Activated T-helper 17 cell treated with anti-CD3 and anti-CD28 coated beads, Interleukin-2, amount 50 U/mL, for 72 hours (primary cell): ENCODE results near the gene ADM2. TPM values are rescaled to one million over a fixed set of nuclear protein-coding genes. Genes with fewer than 3 reads are reported as not detected.

Experiments
- ATAC-seq: fragments of 150-1000 bp; cut with Tn5 transposase; replicated peaks from 2 replicates; pipeline ENCODE4 v1.10.0; 2021; ENCODE audit warnings: mild to moderate bottlenecking, moderate library complexity
- H3K27ac Mint-ChIP-seq: one replicate; pipeline ENCODE4 v1.8.0; 2022; ENCODE audit warnings: mixed read lengths
- H3K27me3 Mint-ChIP-seq: one replicate; pipeline ENCODE4 v1.8.0; 2022; ENCODE audit warnings: mixed read lengths
- H3K36me3 Mint-ChIP-seq: one replicate; pipeline ENCODE4 v1.8.0; 2022; ENCODE audit warnings: low read depth, mild to moderate bottlenecking, mixed read lengths
- H3K4me1 Mint-ChIP-seq: one replicate; pipeline ENCODE4 v1.8.0; 2022; ENCODE audit warnings: mixed read lengths
- H3K4me3 Mint-ChIP-seq: one replicate; pipeline ENCODE4 v1.8.0; 2022; ENCODE audit warnings: mild to moderate bottlenecking, mixed read lengths
- H3K9me3 Mint-ChIP-seq: one replicate; pipeline ENCODE4 v1.8.0; 2022; ENCODE audit warnings: mixed read lengths
- total RNA-seq, 2 donors: library from RNA; stranded (reverse); gene quantifications; one replicate each; pipeline ENCODE4 v1.2.3, GENCODE V29; 2022

The ADM2 gene
- total RNA-seq, 2 donors from 2014 or later = 1.3 to 3.7 TPM

DNA sequence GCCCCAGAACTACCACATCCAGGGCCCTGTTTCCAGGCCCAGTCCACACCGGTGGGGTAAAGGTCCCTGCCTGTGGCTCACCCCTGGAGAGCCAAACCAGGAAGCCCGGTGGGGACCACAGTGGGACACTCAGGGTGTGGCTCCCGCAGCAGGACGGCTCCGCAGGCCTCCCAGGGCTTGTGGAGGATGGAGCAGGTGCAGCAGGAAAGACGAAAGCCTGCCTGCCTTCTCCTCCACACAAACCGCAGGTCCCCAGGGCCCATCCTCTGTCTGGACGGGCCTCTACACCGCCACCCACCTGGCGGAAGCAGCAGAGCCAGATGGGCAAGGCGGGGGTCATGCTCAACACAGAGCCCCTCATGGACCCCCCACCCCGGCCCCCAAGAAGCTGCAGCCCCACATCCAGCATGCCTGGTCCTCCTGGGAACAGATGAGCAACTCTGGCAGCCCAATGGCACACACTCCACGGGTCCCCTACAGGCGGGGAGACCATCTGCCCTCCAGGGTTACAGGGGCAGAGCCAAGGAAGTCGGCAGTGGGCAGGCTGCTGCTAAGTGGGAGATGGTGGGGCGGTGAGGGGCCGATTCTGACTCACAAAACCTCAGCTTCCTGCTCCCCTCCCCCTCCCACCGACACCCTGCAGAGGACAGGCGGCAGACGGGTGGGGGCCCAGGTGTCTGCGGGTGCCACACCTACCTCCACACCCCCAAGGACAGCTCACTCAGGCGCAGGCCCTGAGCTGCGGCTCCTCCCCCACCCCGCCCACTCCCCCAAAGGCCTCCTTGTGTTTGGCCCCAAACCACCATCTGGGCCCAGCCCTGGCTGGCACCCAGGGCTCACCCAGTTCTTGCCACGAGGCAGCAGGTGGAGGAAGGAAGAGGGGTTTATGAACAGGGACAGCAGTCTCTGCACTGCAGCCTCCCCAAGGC lies 11.7 kb upstream of the ADM2 start:
- Mint-ChIP-seq H3K27ac (peak overlapping the region; percentile 92), H3K4me3 (peak overlapping the region; percentile 86), H3K27me3 (no peaks in the 10 kb centered on the region), H3K4me1 (peaks cover 21% of the 10 kb centered on the region), H3K9me3 (no peaks in the 10 kb centered on the region), H3K36me3 (peaks cover 32% of the 10 kb centered on the region)
- ATAC-seq = peak; percentile 87

DNA sequence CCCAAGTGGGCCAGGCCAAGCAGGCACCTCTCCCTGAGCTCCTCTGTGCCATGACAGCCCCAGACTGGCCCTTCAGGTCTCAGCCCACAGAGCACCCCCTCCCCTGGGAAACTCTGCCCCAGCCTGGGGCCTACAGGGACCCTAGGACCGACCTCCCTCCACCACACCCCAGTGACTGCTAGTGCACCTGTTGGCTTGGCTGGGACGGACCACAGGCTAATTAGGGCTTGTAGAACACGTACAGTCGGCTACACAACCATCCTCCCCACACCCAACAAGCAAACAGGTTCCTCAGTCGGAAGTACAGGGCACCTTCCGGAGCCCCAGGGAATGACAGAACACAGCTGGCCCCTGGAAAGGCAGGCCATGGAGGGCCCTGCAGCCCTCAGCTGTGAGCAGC lies 10.9 kb upstream of the ADM2 start:
- H3K27me3 Mint-ChIP-seq = no peaks in the 10 kb centered on the region
- H3K4me1 Mint-ChIP-seq = peaks cover 21% of the 10 kb centered on the region
- no peaks in the 10 kb centered on the region for H3K9me3 Mint-ChIP-seq
- ATAC-seq = no peak
- peaks cover 30% of the 10 kb centered on the region for H3K36me3 Mint-ChIP-seq
- peak overlapping the region; percentile 92 for H3K27ac Mint-ChIP-seq
- H3K4me3 Mint-ChIP-seq = peak overlapping the region; percentile 86

DNA sequence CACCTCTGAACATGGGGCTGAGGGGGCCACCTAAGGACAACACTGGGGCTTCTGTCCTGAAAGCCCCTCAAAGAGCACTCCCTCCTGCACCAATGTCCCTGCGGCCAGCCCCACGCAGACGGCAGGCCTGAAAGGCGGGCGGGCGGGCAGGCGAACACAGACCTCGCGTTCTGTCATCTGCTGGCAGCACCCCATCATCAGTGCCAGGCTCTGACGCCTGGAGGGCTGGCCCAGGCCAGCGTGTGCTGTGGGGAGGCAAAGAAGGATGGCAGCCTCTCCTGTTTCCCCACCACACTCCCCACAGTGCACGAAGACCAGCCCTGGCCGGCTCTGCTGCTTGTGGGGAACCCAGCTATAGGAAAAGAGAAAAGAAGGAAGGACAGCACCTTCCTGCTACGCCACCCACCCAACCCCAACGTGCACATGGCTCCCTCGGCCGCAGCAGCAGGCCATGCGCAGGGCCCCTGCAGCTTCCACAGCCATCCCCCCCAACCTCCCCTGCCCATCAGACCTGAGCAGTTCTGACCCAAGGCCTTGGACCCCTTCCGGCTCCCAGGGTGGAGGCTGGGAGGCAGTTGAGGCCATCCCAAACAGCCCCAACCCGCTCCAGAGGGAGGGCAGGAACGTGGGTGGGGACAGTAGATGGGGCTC lies 10.0 kb upstream of the ADM2 start:
- Mint-ChIP-seq H3K36me3 (peaks cover 22% of the 10 kb centered on the region), H3K4me1 (peaks cover 21% of the 10 kb centered on the region), H3K27ac (peak overlapping the region; percentile 92), H3K9me3 (no peaks in the 10 kb centered on the region), H3K4me3 (peak overlapping the region; percentile 86), H3K27me3 (no peaks in the 10 kb centered on the region)
- no peak for ATAC-seq

DNA sequence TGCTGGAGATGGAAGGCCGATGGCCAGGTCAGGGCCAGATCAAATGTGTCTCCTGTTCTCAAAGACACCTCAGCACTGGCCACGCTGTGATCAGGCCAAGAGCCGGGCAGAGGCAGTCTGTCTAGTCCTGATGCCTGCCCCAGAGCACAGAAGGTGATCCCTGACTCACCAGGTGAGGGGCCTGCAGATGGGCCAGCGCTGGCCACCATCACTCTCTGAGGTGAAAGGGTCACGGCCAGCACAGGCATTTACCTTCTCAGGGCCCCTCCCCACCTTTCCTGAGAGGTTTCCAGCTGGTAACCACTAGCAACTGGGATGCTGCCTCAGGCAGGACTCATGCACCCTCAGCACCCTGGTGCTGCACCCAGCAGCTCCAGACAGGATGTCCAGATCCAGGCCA lies 9.4 kb upstream of the ADM2 start:
- Mint-ChIP-seq H3K4me1 (peaks cover 21% of the 10 kb centered on the region), H3K27me3 (no peaks in the 10 kb centered on the region)

DNA sequence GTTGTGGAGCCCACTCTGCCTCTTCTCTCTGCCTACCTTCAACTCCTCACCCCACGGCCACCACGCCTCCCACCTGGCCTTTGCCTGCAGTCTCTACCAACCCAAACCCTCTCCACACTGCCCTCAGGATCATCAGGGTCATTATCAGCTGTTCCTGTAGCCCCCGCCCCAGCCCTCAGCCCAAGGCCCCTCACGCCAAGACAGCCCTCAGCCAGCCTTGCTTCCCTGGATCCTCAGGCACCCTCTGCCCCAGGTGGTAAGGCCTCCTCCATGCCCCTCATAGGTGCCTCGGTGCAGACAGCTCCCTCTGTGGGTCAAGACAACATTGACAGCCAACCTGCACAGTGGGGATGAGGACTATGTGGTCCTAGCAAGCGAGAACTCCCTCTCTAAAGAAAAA lies 8.3 kb upstream of the ADM2 start:
- H3K36me3 Mint-ChIP-seq = peaks cover 12% of the 10 kb centered on the region
- H3K4me1 Mint-ChIP-seq = peaks cover 21% of the 10 kb centered on the region
- H3K9me3 Mint-ChIP-seq = no peaks in the 10 kb centered on the region
- peak overlapping the region; percentile 68 for H3K27ac Mint-ChIP-seq
- peak overlapping the region; percentile 86 for H3K4me3 Mint-ChIP-seq
- no peaks in the 10 kb centered on the region for H3K27me3 Mint-ChIP-seq
- ATAC-seq = no peak

More for the DNA sequence above, 9.4 kb upstream of the ADM2 start:
- peak overlapping the region; percentile 86 for H3K4me3 Mint-ChIP-seq
- peak overlapping the region; percentile 68 for H3K27ac Mint-ChIP-seq
- no peak for ATAC-seq
- no peaks in the 10 kb centered on the region for H3K9me3 Mint-ChIP-seq
- H3K36me3 Mint-ChIP-seq = peaks cover 15% of the 10 kb centered on the region

DNA sequence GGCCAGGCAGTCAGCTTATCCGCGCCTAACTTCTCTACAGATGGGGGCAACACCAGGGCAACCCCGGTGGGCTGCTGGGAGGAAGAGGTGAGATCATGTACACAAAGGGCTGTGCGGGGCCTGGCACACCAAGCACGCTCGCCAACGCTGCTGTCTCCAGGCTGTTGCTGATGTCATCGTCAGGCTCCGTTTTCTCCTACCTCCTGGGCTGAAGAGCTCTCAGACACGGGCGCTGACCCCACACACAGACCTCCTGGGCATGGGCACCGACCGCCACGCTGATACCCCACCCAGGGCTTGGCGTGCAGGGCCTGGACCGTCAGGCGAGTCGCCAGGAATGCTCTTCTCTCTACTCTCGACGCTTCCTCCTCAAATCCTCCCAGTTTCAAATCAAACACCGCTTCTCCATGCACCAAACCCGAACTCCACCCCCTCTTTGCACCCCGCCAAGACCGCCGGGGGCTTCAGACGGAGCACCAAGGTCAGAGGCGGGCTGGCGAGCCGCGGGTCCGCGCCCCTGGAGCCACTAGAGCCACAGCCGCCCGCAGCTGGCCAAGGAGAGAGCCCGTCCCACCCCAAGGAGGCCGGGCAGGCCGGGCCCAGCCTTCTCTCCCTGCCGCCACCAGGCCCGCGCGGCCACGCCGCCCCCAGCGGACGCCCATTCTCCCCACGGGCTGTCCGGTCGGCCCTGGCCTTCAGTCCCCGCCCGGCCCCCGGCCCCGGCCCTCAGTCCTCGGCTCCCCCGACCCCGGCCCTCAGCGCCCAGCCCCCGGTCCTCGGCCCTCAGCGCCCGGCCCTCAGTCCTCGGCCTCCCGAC lies 7.3 kb upstream of the ADM2 start:
- H3K27me3 Mint-ChIP-seq = no peaks in the 10 kb centered on the region
- peak overlapping the region; percentile 86 for H3K4me3 Mint-ChIP-seq
- no peak for ATAC-seq
- H3K27ac Mint-ChIP-seq = peak overlapping the region; percentile 68
- peaks cover 6% of the 10 kb centered on the region for H3K36me3 Mint-ChIP-seq
- H3K4me1 Mint-ChIP-seq = peaks cover 21% of the 10 kb centered on the region
- H3K9me3 Mint-ChIP-seq = no peaks in the 10 kb centered on the region

DNA sequence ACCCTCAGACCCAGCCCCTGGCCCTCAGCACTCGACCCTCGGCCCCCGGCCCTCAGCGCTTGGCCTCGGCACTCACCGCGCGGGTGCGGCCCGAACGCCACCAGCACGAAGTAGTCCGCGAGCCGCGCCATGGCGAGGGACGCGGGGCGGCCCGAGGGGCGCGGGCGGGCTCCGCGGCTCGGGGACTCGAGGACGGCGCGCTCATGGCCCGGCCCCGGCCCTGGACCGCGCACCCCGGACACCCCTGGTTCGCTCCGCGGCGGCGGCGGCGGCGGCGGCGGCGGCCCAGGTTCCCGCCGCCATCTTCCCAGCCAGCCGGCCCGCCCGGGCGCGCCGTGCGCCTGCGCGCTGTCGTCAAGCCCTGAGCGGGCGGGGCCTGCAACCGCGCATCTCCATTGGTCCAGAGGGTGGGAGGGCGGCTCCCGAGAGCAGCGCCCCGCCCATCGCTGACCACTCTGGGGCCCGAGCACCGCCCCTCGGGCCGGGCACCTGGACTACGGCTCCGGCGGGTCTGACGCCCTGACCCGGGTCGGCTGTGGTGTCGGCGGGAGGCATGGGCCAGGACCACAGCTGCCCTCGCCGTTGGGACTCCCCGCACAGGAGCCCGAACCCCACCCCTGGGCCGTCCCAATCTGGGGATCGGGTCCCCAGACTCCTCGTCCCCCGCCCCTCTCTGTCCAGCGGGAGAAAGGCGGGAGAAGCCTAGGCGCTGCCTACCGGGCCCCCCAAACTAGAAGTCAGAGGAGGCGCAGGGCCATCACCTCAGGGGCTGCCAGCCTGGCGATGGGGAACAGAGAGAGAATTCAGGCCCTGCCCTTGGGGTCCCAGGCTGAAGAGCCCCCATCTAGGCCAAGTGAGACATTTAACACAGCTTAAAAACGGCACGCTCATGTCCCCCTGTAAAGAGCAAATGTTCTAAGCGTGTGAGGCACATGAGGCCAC lies 6.4 kb upstream of the ADM2 start, which contains the start of gene SBF1:
Gene SBF1 (minus strand): TSS at position 326 of the 942 bp plus-strand sequence. CDS start 195 bp downstream, at position 131.
- H3K4me1 Mint-ChIP-seq = peaks cover 21% of the 10 kb centered on the region
- H3K36me3 Mint-ChIP-seq = peaks cover 6% of the 10 kb centered on the region
- H3K9me3 Mint-ChIP-seq = no peaks in the 10 kb centered on the region
- H3K27me3 Mint-ChIP-seq = no peaks in the 10 kb centered on the region
- peak; percentile 89 for ATAC-seq
- H3K27ac Mint-ChIP-seq = peak within 1 kb of the TSS; percentile 68
- H3K4me3 Mint-ChIP-seq = peak within 1 kb of the TSS; percentile 86

DNA sequence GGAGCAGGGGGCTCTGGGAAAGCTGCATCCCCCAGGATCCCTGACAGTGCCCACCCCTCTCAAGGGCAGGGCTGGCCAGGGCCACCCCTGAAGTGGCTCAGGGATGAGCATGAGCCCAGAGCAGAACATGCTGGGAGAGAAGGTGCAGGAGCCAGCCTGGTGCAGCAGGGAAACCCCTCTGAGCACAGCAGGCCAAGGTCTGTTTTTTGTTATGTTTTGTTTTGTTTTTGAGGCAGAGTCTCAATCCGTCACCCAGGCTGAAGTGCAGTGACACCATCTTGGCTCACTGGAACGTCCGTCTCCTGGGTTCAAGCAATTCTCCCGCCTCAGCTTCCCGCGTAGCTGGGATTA lies 5.7 kb upstream of the ADM2 start:
- Mint-ChIP-seq H3K36me3 (peaks cover 6% of the 10 kb centered on the region), H3K9me3 (no peaks in the 10 kb centered on the region), H3K27ac (peak overlapping the region; percentile 56), H3K4me1 (peaks cover 17% of the 10 kb centered on the region), H3K4me3 (peak overlapping the region; percentile 68), H3K27me3 (no peaks in the 10 kb centered on the region)
- no peak for ATAC-seq

DNA sequence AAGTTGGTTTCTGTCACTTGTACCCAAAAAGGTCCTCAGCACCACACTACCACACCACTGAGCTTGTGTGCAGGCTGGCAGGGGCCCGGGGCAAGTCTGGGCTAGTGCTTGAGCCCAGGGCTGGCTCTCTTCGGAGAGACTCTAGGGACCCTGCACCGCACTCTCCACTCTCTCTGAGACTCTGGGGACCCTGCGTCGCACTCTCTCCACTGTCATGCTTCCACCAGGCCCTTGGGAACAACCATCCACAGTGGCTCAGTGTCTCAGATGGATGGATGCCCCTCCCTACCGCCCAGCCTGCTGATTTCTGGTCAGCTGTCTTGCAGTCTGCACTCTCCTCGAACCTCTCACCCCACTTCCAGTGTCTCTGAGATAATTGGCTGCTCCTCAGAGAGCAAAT lies 4.5 kb upstream of the ADM2 start:
- no peak for ATAC-seq
- Mint-ChIP-seq H3K27me3 (no peaks in the 10 kb centered on the region), H3K36me3 (peaks cover 6% of the 10 kb centered on the region), H3K27ac (peak overlapping the region; percentile 29), H3K4me1 (peaks cover 14% of the 10 kb centered on the region), H3K4me3 (peak overlapping the region; percentile 68), H3K9me3 (no peaks in the 10 kb centered on the region)

DNA sequence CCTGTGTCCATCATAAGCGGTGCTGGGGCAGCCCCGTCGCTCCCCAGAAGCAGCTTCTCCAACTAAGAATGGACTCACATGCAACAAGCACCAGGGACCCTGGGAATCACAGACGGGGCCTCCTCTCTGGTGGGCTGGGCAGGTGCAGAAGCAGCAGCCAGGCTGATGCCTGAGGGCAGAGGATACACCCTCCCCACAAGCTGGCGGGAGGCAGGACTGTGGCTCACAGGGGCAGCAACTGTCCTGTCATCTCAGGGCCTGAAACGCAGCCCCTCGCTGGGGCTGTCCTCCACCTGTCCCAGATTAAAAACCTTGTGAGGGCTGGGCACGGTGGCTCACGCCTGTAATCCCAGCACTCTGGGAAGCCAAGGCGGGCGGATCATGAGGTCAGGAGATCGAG lies 3.4 kb upstream of the ADM2 start:
- Mint-ChIP-seq H3K27me3 (no peaks in the 10 kb centered on the region), H3K36me3 (peaks cover 6% of the 10 kb centered on the region), H3K4me3 (no peak overlapping the region), H3K9me3 (no peaks in the 10 kb centered on the region), H3K4me1 (peaks cover 7% of the 10 kb centered on the region), H3K27ac (no peak overlapping the region)
- no peak for ATAC-seq

DNA sequence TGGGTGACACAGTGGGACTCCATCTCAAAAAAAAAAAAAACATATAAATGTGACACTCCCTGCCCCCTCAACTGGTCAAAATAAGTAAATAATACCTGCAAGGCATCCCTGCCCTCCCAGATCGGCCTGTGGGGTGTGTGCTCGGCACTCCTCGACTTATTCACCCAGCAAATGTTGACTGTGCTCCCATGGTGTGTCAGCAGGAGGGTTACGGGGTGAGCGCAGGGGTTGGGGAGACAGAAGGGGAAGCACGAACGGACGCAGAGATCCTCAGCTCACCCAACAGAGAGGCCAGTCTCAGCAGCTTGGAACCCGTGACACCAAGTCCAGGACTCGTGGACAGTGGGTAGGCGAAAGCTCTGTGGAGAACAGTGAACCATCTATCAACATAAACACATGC lies 1.6 kb upstream of the ADM2 start:
- no peaks in the 10 kb centered on the region for H3K27me3 Mint-ChIP-seq
- no peaks in the 10 kb centered on the region for H3K9me3 Mint-ChIP-seq
- H3K4me3 Mint-ChIP-seq = peak overlapping the region; percentile 71
- no peak overlapping the region for H3K27ac Mint-ChIP-seq
- H3K36me3 Mint-ChIP-seq = no peaks in the 10 kb centered on the region
- ATAC-seq = no peak
- H3K4me1 Mint-ChIP-seq = no peaks in the 10 kb centered on the region

DNA sequence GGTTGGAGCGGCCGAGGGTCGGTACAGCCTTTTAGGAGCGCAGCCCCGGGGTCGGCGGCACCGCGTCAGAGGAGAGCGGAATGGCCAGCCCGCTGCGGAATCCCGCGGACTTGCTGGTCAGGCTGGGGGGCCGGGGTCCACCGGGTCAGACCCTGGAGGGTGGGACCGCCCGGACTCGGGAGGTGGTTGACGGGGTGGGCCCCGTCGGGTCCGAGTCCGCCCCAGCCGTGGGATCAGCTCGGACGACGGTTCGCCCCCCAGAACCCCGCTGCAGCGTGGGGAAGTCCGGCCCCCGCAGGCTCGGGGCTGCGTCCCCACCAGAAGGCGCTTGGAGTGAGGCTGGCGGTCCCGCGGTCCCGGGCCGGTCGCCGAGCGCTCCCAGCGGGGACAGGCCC lies 301 bp upstream of the ADM2 start:
- Mint-ChIP-seq H3K9me3 (no peaks in the 10 kb centered on the region), H3K4me1 (no peaks in the 10 kb centered on the region), H3K36me3 (no peaks in the 10 kb centered on the region), H3K27me3 (no peaks in the 10 kb centered on the region), H3K27ac (no peak overlapping the region), H3K4me3 (peak overlapping the region; percentile 71)
- no peak for ATAC-seq

DNA sequence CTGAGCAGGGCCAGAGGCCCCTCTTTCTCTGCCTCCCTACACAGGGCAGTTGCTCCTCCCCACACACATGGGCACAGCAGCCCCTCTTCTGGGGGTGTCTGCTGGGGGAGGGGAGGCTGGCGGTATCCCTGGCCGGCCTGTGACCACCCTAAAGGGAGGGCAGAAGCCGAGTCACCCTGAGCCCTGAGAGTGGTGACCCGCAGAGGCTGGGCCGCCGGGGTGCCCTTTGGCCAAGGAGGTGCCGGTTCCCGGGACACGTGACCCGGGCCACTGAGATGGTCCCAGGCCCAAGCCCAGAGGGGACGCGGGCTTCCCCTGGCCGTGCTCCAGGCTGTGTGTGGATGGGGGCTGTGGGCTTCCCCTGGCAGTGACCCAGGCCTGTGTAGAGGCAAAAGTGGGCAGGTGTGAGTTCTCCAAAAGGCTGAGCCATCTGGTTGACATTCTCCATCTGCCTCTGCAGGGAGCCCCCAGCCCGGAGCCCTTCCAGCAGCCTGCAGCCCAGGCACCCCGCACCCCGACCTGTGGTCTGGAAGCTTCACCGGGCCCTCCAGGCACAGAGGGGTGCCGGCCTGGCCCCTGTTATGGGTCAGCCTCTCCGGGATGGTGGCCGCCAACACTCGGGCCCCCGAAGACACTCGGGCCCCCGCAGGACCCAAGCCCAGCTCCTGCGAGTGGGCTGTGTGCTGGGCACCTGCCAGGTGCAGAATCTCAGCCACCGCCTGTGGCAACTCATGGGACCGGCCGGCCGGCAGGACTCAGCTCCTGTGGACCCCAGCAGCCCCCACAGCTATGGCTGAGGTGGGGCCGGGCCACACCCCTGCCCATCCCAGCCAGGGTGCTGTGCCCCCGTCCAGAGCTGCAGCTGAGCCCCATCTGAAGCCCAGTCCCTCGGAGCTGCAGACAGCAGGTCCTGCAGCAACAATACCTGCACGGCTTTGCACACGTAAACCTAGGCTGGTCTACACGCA lies 1.0 kb downstream of the ADM2 start:
- no peaks in the 10 kb centered on the region for H3K27me3 Mint-ChIP-seq
- no peak for ATAC-seq
- peak overlapping the region; percentile 66 for H3K4me3 Mint-ChIP-seq
- H3K27ac Mint-ChIP-seq = no peak overlapping the region
- no peaks in the 10 kb centered on the region for H3K4me1 Mint-ChIP-seq
- no peaks in the 10 kb centered on the region for H3K36me3 Mint-ChIP-seq
- H3K9me3 Mint-ChIP-seq = no peaks in the 10 kb centered on the region
